ENCODE results near the gene SLC49A3. TPM values are rescaled to one million over a fixed set of nuclear protein-coding genes. Genes with fewer than 3 reads are reported as not detected.

SLC49A3 gene
- total RNA-seq, 1 experiment from 2014 or later: 0.47 TPM

DNA sequence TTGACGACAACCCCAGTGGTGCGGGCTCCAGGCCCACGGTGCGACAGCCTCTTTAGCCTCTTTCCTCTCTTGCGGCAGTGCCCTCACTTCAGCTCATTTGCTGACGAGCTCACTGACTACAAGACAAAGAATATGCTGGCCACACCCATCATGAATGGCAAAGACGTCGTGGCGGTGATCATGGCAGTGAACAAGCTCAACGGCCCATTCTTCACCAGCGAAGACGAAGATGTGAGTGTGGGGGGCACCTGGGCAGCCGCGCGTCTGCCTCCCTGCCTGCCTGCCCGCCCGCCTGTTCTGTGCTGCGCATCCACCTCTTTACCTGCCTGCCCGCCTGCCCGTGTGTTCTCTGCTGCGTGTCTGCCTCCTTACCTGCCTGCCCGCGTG, 54.4 kb downstream of the SLC49A3 start:
- no TSS peak for BruUV-seq (replicated peaks)
- Histone ChIP-seq H3K36me3 (ENCODE audit: insufficient read depth, low read length, poor library complexity, severe bottlenecking) (no peaks in the 10 kb centered on the region), H3K4me3 (ENCODE audit: low read depth, low read length, poor library complexity, severe bottlenecking) (no peak overlapping the region), H3K9me3 (ENCODE audit: low read depth, low read length, poor library complexity, severe bottlenecking) (no peaks in the 10 kb centered on the region), H3K4me1 (ENCODE audit: insufficient read depth, low read length, poor library complexity, severe bottlenecking) (no peaks in the 10 kb centered on the region), H3K27ac (ENCODE audit: low read depth, low read length, poor library complexity, severe bottlenecking) (no peak overlapping the region), H3K27me3 (replicated peaks; ENCODE audit: insufficient read depth, low read depth, low read length, poor library complexity) (peaks cover 15% of the 10 kb centered on the region)
- ChIA-PET CTCF (no interaction called here), POLR2A (ENCODE audit: low non-redundant PET) (no interaction called here)
- intact Hi-C loops (cut with micrococcal nuclease; ENCODE audit: unreplicated experiment): no loop called here
- TF ChIP-seq, protein P1, sequence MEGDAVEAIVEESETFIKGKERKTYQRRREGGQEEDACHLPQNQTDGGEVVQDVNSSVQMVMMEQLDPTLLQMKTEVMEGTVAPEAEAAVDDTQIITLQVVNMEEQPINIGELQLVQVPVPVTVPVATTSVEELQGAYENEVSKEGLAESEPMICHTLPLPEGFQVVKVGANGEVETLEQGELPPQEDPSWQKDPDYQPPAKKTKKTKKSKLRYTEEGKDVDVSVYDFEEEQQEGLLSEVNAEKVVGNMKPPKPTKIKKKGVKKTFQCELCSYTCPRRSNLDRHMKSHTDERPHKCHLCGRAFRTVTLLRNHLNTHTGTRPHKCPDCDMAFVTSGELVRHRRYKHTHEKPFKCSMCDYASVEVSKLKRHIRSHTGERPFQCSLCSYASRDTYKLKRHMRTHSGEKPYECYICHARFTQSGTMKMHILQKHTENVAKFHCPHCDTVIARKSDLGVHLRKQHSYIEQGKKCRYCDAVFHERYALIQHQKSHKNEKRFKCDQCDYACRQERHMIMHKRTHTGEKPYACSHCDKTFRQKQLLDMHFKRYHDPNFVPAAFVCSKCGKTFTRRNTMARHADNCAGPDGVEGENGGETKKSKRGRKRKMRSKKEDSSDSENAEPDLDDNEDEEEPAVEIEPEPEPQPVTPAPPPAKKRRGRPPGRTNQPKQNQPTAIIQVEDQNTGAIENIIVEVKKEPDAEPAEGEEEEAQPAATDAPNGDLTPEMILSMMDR (conservative IDR thresholded peaks at IDR 0.05; ENCODE audit: low read depth, low read length): no peak
- TF ChIP-seq EZH2 (IDR thresholded peaks at IDR 0.05; ENCODE audit: borderline replicate concordance, low read depth, low read length, poor library complexity, severe bottlenecking): no peak
- DNase-seq (ENCODE audit: low spot score): no peak

DNA sequence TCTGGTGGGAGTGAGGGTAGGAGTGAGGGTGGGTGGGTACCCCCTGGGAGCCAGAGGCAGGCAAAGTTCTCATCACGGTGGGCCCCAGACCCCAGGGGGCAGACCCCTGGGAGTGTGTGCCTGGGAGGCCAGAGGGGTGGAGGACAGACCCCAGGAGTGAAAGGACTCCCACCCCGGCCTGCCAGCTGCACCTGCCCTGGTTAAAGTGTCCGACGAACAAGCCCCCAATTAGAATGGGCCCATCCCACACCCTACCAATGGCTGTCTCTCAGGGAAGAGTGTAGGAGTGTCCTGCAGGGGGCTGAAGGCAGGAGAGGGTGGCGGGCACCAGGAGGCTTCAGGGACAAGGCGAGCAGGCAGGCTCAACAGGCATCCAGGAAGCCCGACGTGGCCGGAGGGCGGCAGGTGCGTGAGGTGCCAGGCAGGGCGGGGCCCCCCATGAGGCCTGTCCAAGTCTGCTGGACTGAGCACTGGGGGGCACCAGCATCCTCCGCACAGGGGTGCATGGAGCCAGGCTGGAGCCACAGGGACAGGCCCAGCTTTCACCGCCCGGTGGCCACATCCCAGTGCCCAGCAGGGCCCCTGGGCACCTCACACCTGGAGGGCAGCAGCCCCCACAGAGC, 54.9 kb downstream of the SLC49A3 start:
- intact Hi-C loops (cut with micrococcal nuclease; ENCODE audit: unreplicated experiment): no loop called here
- H3K27me3 ChIP-seq (replicated peaks; ENCODE audit: insufficient read depth, low read depth, low read length, poor library complexity): peaks cover 15% of the 10 kb centered on the region
- BruUV-seq (replicated peaks): no TSS peak
- CTCF ChIA-PET: no interaction called here
- H3K4me3 ChIP-seq (ENCODE audit: low read depth, low read length, poor library complexity, severe bottlenecking): no peak overlapping the region
- H3K9me3 ChIP-seq (ENCODE audit: low read depth, low read length, poor library complexity, severe bottlenecking): no peaks in the 10 kb centered on the region
- no peak overlapping the region for H3K27ac ChIP-seq (ENCODE audit: low read depth, low read length, poor library complexity, severe bottlenecking)
- DNase-seq (ENCODE audit: low spot score): no peak
- TF ChIP-seq, protein P1 (conservative IDR thresholded peaks at IDR 0.05; ENCODE audit: low read depth, low read length): no peak
- TF ChIP-seq EZH2 (IDR thresholded peaks at IDR 0.05; ENCODE audit: borderline replicate concordance, low read depth, low read length, poor library complexity, severe bottlenecking): no peak
- H3K36me3 ChIP-seq (ENCODE audit: insufficient read depth, low read length, poor library complexity, severe bottlenecking): no peaks in the 10 kb centered on the region
- no peaks in the 10 kb centered on the region for H3K4me1 ChIP-seq (ENCODE audit: insufficient read depth, low read length, poor library complexity, severe bottlenecking)
- POLR2A ChIA-PET (ENCODE audit: low non-redundant PET): no interaction called here

DNA sequence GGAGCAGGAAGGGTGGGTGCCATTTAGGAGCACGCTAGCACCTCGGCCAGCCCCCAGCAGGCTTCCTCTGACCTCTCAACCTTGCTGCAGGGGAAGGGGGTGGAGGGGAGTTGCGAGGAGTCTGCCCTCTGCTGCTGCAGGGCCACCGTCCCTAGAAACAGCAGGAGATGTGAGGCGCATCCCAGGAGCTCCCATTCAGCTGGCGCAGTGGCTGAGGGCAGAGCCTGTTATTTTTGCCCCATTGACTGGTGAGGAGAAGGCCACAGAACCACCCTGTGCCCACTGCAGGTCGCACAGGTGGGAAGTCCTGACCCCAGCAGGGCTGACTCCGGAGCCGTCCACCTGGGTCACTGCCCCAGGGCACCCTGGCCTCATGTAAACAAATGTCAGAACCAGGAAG, 55.5 kb downstream of the SLC49A3 start:
- DNase-seq (ENCODE audit: low spot score): no peak
- CTCF ChIA-PET: no interaction called here
- Histone ChIP-seq H3K27me3 (replicated peaks; ENCODE audit: insufficient read depth, low read depth, low read length, poor library complexity) (peaks cover 10% of the 10 kb centered on the region), H3K4me3 (ENCODE audit: low read depth, low read length, poor library complexity, severe bottlenecking) (no peak overlapping the region), H3K4me1 (ENCODE audit: insufficient read depth, low read length, poor library complexity, severe bottlenecking) (no peaks in the 10 kb centered on the region), H3K9me3 (ENCODE audit: low read depth, low read length, poor library complexity, severe bottlenecking) (no peaks in the 10 kb centered on the region), H3K36me3 (ENCODE audit: insufficient read depth, low read length, poor library complexity, severe bottlenecking) (no peaks in the 10 kb centered on the region), H3K27ac (ENCODE audit: low read depth, low read length, poor library complexity, severe bottlenecking) (no peak overlapping the region)
- TF ChIP-seq, protein P1 (conservative IDR thresholded peaks at IDR 0.05; ENCODE audit: low read depth, low read length): no peak
- no peak for TF ChIP-seq EZH2 (IDR thresholded peaks at IDR 0.05; ENCODE audit: borderline replicate concordance, low read depth, low read length, poor library complexity, severe bottlenecking)
- BruUV-seq (replicated peaks): no TSS peak
- POLR2A ChIA-PET (ENCODE audit: low non-redundant PET): no interaction called here
- intact Hi-C loops (cut with micrococcal nuclease; ENCODE audit: unreplicated experiment): no loop called here

Data from A673 (cell line).